K562 (cell line): Measurements from ENCODE around the gene CGNL1. TPM values are rescaled to one million over a fixed set of nuclear protein-coding genes. Genes with fewer than 3 reads are reported as not detected.

Source experiments
- ATAC-seq: fragments of 200-7000 bp; cut with Tn5 transposase; 3 replicates; pipeline ENCODE4 v1.9.1; 2020; ENCODE audit warnings: moderate library complexity
- BruUV-seq: library from RNA; stranded (reverse); fragments of 400-500 nt; replicated peaks from 2 replicates; lab custom pipeline; 2021; lab: Mats Ljungman, UMichigan
- CTCF ChIA-PET: fragments of 300-600 bp; formaldehyde crosslinking; extraction: SDS; loops from one replicate; lab custom pipeline; 2021; ENCODE audit warnings: low intra/inter-chr PET ratio; lab: Yijun Ruan, JAX
- POLR2A ChIA-PET: fragments of 300-600, 350-650 bp; sonication (Branson Sonifier 250); formaldehyde crosslinking; extraction: SDS; loops from one replicate; lab custom pipeline; 2021; ENCODE audit warnings: antibody characterized with exemption, inconsistent platforms; lab: Yijun Ruan, JAX
- DNase-seq, 4 experiments: peaks; one replicate each; pipeline versions ENCODE4 v3.0.0 to v3.0.0-alpha.2; 2011 to 2018; ENCODE audit warnings: low spot score in 3 of 4, mixed read lengths in 3 of 4; ENCODE audit errors: extremely low read depth in 1 of 4
- FAIRE-seq: peaks from 2 replicates; lab custom pipeline; 2011; peaks lifted over from hg19 to GRCh38; lab: Jason Lieb, UNC
- H2AFZ ChIP-seq: 2 replicates; pipeline ENCODE4 v1.6.0; 2011; ENCODE audit warnings: low read depth, low read length, control low read depth, inconsistent platforms
- H3K27ac ChIP-seq: fragments of 200-600 bp; 3 replicates; pipeline ENCODE4 v1.8.0; 2011; ENCODE audit warnings: low read depth, mild to moderate bottlenecking, control low read depth, inconsistent platforms, low read length, moderate library complexity, mixed read lengths; ENCODE audit errors: extremely low read depth
- H3K27me3 ChIP-seq, 2 experiments: fragments of 300-600 bp in 1 of 2; 2 replicates in 1 of 2; 3 replicates in 1 of 2; pipeline versions ENCODE4 v1.6.0 to v1.8.0; 2011; ENCODE audit warnings: inconsistent platforms in 2 of 2, low read length in 2 of 2, mild to moderate bottlenecking in 1 of 2, mixed read lengths in 1 of 2, moderate library complexity in 1 of 2; ENCODE audit not compliant: control insufficient read depth in 2 of 2, insufficient read depth in 2 of 2
- H3K36me3 ChIP-seq: fragments of 300-600 bp; 3 replicates; pipeline ENCODE4 v1.8.0; 2011; ENCODE audit warnings: mild to moderate bottlenecking, low read length, inconsistent platforms; ENCODE audit not compliant: control insufficient read depth, insufficient read depth
- H3K4me1 ChIP-seq, 2 experiments: fragments of 200-600 bp in 1 of 2; replicated peaks in 1 of 2; 2 replicates in 1 of 2; 3 replicates in 1 of 2; pipeline versions ENCODE4 v1.5.1 to v1.8.0; 2011; ENCODE audit warnings: inconsistent platforms in 2 of 2, low read length in 2 of 2, mild to moderate bottlenecking in 1 of 2, mixed read lengths in 1 of 2, moderate library complexity in 1 of 2; ENCODE audit not compliant: control insufficient read depth in 2 of 2, insufficient read depth in 2 of 2
- H3K4me2 ChIP-seq: 2 replicates; pipeline ENCODE4 v1.6.1; 2011; ENCODE audit warnings: low read length, control low read depth, inconsistent platforms, mixed read lengths; ENCODE audit not compliant: insufficient read depth
- H3K4me3 ChIP-seq: fragments of 200-600 bp; sonication (generic), shearing (Covaris generic); 2 replicates; pipeline ENCODE4 v1.5.1; 2016; ENCODE audit warnings: control low read depth, inconsistent platforms
- H3K79me2 ChIP-seq: fragments of 200-600 bp; 3 replicates; pipeline ENCODE4 v1.8.0; 2011; ENCODE audit warnings: low read length, inconsistent platforms; ENCODE audit not compliant: control insufficient read depth, insufficient read depth
- H3K9ac ChIP-seq, 2 experiments: 2 replicates each; pipeline versions ENCODE4 v1.6.0 to v1.6.1; 2011; ENCODE audit warnings: low read depth in 2 of 2, low read length in 2 of 2, control low read depth in 1 of 2, inconsistent platforms in 1 of 2, mild to moderate bottlenecking in 1 of 2, mixed read lengths in 1 of 2; ENCODE audit not compliant: insufficient read depth in 1 of 2
- H3K9me1 ChIP-seq: one replicate; pipeline ENCODE4 v1.6.0; 2011; ENCODE audit warnings: inconsistent platforms, mild to moderate bottlenecking, low read length, moderate library complexity; ENCODE audit not compliant: control insufficient read depth, insufficient read depth
- H3K9me3 ChIP-seq: replicated peaks from 2 replicates; pipeline ENCODE4 v1.5.1; 2011; ENCODE audit warnings: low read depth, low read length, inconsistent platforms; ENCODE audit not compliant: control insufficient read depth, insufficient read depth
- H4K20me1 ChIP-seq: replicated peaks from 2 replicates; pipeline ENCODE4 v1.6.1; 2011; ENCODE audit warnings: low read length, inconsistent platforms, mixed read lengths; ENCODE audit not compliant: control insufficient read depth, insufficient read depth
- CAMTA2 ChIP-seq: fragments of 250-450 bp; sonication (Bioruptor Pico); conservative IDR thresholded peaks from 2 replicates; pipeline ENCODE4 v1.5.1; 2022
- KDM5B ChIP-seq: fragments of 200-600 bp; sonication (generic); IDR thresholded peaks from 2 replicates; pipeline ENCODE4 v1.6.1; 2012; ENCODE audit warnings: low read depth, mild to moderate bottlenecking, moderate library complexity, low read length, control low read depth, inconsistent platforms; ENCODE audit not compliant: insufficient replicate concordance
- MEIS2 ChIP-seq: fragments of 450-650 bp; IDR thresholded peaks from 2 replicates; pipeline ENCODE4 v1.6.1; 2014; ENCODE audit warnings: mild to moderate bottlenecking; ENCODE audit not compliant: partially characterized antibody
- ZNF184 ChIP-seq: sonication (generic); formaldehyde crosslinking; IDR thresholded peaks from 2 replicates; pipeline ENCODE4 v1.5.0; 2020; ENCODE audit warnings: missing genetic modification reagents
- ZNF274 ChIP-seq: IDR thresholded peaks from 2 replicates; pipeline ENCODE4 v1.6.1; 2011; ENCODE audit warnings: low read depth, mild to moderate bottlenecking, low read length, moderate library complexity, borderline replicate concordance
- ZSCAN29 ChIP-seq: fragments of 450-650 bp; IDR thresholded peaks from 2 replicates; pipeline ENCODE4 v1.6.1; 2017
- whole genome bisulfite sequencing: fragments of 100-300 bp; shearing (Covaris generic); methylation state at CpG from one replicate; pipeline ENCODE4 v1.1.6; 2016; ENCODE audit warnings: low coverage, mixed read lengths; ENCODE audit not compliant: insufficient coverage; ENCODE audit errors: missing lambda C conversion rate; 5-methylcytosine and 5-hydroxymethylcytosine counted together
- in situ Hi-C: fragments of 300-500 bp; cut with MboI; formaldehyde crosslinking; loops from 4 replicates; pipeline ENCODE4 v1.15.0; 2018; ENCODE audit warnings: inconsistent platforms, mixed read lengths
- intact Hi-C: fragments of 100-400 bp; cut with micrococcal nuclease; formaldehyde crosslinking; loops from 2 replicates; pipeline ENCODE4 v1.14.2; 2022
- polyA plus RNA-seq, 8 experiments: library from polyadenylated mRNA; depleted of rRNA in 4 of 8; stranded (reverse) in 5 of 8; unstranded in 3 of 8; fragments of >200 nt; fragmentation: Nextera tagmentation in 2 of 8; fragmentation: Illumina TruSeq in 1 of 8; extraction: Ambion mirVana in 2 of 8; extraction: Trizol in 1 of 8; gene quantifications; 2 replicates each; pipeline versions ENCODE4 v1.2.1 to v1.2.3, GENCODE V29; 2011 to 2014; ENCODE audit warnings: inconsistent platforms in 1 of 8, missing spikeins in 1 of 8
- total RNA-seq, 7 experiments: library from RNA; depleted of rRNA in 6 of 7; stranded (reverse); fragments of >200 nt in 6 of 7; fragmentation: Illumina TruSeq in 2 of 7; extraction: Trizol in 2 of 7; gene quantifications; 2 replicates each; pipeline versions ENCODE4 v1.2.1 to v1.2.3, GENCODE V29; 2011 to 2021; ENCODE audit warnings: low replicate concordance in 1 of 7
- TF ChIP-seq, protein P1 (sequence below): sonication (generic); IDR thresholded peaks from 2 replicates; pipeline ENCODE4 v1.6.1; 2016
- TF ChIP-seq, protein P2 (sequence below): IDR thresholded peaks from 3 replicates; pipeline ENCODE4 v1.6.1; 2011; ENCODE audit warnings: borderline replicate concordance, mild to moderate bottlenecking, moderate library complexity; ENCODE audit not compliant: insufficient read length; ENCODE audit errors: extremely low read depth
- TF ChIP-seq, protein P3 (sequence below): sonication (generic); formaldehyde crosslinking; IDR thresholded peaks from 2 replicates; pipeline ENCODE4 v1.4.0; 2020; ENCODE audit warnings: mild to moderate bottlenecking, missing genetic modification reagents

The CGNL1 gene
- total and polyA plus RNA-seq, 9 of the 15 experiments (the other 6 are each of a cell fraction or from before 2014, with no cell fraction given): 0.01 to 0.07 TPM; not detected in 7

DNA sequence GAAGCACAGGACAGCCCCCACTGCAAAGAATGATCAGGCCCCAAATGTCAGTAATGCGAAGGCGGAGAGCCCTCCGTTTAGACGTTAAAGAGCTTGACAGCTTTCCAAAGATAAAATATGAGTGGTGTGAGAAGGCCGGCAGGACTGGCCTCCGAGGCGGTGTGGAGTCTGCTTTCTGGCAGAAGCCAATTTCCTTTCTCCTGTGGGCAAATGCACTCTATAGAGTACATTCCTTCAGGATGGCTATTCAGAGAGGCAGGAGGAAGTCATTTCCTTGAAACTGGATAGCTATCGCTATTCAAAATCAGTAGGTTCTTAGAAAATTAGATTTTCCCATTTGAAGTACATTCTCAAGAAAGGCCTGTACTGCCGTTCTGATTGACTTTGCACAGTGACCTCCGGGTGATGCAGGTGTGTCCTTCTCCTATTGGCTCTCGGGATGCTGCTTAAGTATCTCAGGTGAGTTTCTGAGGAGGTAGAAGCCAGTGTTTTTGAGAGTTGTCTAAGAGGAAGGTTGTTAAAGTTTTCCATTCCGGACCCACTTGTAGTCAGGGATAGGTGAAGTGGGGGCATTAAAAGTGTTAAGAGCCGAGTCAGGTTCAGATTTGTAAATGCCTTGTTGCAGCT is 142.6 kb downstream of the CGNL1 start:
- Histone ChIP-seq H3K9me3 (no peaks in the 10 kb centered on the region; the same call in 1 of the 2 replicates), H3K27ac (no peak overlapping the region), H3K4me2 (no peak overlapping the region), H3K9me1 (no peaks in the 10 kb centered on the region), H3K27me3 (peaks cover 42 to 56% of the 10 kb centered on the region in 2 experiments), H4K20me1 (no peaks in the 10 kb centered on the region), H3K4me3 (no peak overlapping the region), H3K79me2 (no peaks in the 10 kb centered on the region), H3K9ac (no peak overlapping the region), H3K36me3 (no peaks in the 10 kb centered on the region), H3K4me1 (no peaks in the 10 kb centered on the region), H2AFZ (no peak overlapping the region)
- FAIRE-seq: no peak
- no peak for ATAC-seq
- ChIA-PET POLR2A (interaction anchor here (0.6 kb wide), 1 partner anchor 632 kb away, joined by 3 read pairs; no protein-coding TSS in a partner anchor), CTCF (interaction anchor here (0.9 kb wide), 1 partner anchor 8 kb away, joined by 3 read pairs; no protein-coding TSS in a partner anchor)
- BruUV-seq: no TSS peak
- in situ Hi-C loops (no loop called here), intact Hi-C loops (no loop called here)
- DNase-seq: no peak
- no peak for TF ChIP-seq CAMTA2 (CRISPR knock-in tag)
- peak; percentile 23 for TF ChIP-seq MEIS2
- TF ChIP-seq, protein P1, sequence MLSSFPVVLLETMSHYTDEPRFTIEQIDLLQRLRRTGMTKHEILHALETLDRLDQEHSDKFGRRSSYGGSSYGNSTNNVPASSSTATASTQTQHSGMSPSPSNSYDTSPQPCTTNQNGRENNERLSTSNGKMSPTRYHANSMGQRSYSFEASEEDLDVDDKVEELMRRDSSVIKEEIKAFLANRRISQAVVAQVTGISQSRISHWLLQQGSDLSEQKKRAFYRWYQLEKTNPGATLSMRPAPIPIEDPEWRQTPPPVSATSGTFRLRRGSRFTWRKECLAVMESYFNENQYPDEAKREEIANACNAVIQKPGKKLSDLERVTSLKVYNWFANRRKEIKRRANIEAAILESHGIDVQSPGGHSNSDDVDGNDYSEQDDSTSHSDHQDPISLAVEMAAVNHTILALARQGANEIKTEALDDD: no peak
- WGBS: under 1% methylated on average over 12 of the region's 13 CpGs

DNA sequence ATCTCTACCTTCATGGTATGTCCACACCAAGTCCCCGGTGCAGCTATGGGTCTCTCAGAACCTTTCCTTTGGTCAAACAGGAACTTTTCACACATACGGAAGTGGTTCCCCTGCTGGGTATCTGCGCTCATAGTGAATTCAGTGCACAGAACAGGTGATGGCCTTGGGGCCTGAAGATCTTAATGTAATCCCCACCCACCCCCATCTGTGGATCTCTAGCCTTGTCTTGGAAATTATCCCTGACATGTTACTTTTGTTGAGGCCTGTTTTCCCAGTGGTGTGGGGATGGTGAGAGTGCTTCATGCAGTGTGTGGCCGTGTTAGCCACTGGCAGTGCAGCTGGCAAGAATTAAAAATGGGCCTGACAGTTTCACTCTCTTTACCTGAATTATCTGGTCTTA is 143.5 kb downstream of the CGNL1 start:
- 3% methylated on average over 4 of the region's 4 CpGs for WGBS
- Histone ChIP-seq H3K4me2 (no peak overlapping the region), H4K20me1 (no peaks in the 10 kb centered on the region), H3K9me1 (no peaks in the 10 kb centered on the region), H3K9me3 (no peaks in the 10 kb centered on the region; the same call in 1 of the 2 replicates), H3K9ac (no peak overlapping the region), H3K4me1 (no peaks in the 10 kb centered on the region), H3K36me3 (no peaks in the 10 kb centered on the region), H3K4me3 (no peak overlapping the region), H2AFZ (no peak overlapping the region), H3K27me3 (peaks cover 48 to 65% of the 10 kb centered on the region in 2 experiments), H3K79me2 (no peaks in the 10 kb centered on the region), H3K27ac (no peak overlapping the region)
- intact Hi-C loops (loop anchor here (10.0 kb wide), 1 partner anchor 695 kb away; no protein-coding TSS in a partner anchor), in situ Hi-C loops (no loop called here)
- ChIA-PET POLR2A (no interaction called here), CTCF (no interaction called here)
- no TSS peak for BruUV-seq
- FAIRE-seq (no peak), ATAC-seq (no peak), DNase-seq (no peak)
- no peak for TF ChIP-seq KDM5B
- TF ChIP-seq ZSCAN29: no peak
- TF ChIP-seq, protein P2, sequence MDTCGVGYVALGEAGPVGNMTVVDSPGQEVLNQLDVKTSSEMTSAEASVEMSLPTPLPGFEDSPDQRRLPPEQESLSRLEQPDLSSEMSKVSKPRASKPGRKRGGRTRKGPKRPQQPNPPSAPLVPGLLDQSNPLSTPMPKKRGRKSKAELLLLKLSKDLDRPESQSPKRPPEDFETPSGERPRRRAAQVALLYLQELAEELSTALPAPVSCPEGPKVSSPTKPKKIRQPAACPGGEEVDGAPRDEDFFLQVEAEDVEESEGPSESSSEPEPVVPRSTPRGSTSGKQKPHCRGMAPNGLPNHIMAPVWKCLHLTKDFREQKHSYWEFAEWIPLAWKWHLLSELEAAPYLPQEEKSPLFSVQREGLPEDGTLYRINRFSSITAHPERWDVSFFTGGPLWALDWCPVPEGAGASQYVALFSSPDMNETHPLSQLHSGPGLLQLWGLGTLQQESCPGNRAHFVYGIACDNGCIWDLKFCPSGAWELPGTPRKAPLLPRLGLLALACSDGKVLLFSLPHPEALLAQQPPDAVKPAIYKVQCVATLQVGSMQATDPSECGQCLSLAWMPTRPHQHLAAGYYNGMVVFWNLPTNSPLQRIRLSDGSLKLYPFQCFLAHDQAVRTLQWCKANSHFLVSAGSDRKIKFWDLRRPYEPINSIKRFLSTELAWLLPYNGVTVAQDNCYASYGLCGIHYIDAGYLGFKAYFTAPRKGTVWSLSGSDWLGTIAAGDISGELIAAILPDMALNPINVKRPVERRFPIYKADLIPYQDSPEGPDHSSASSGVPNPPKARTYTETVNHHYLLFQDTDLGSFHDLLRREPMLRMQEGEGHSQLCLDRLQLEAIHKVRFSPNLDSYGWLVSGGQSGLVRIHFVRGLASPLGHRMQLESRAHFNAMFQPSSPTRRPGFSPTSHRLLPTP: no peak
- TF ChIP-seq, protein P3, sequence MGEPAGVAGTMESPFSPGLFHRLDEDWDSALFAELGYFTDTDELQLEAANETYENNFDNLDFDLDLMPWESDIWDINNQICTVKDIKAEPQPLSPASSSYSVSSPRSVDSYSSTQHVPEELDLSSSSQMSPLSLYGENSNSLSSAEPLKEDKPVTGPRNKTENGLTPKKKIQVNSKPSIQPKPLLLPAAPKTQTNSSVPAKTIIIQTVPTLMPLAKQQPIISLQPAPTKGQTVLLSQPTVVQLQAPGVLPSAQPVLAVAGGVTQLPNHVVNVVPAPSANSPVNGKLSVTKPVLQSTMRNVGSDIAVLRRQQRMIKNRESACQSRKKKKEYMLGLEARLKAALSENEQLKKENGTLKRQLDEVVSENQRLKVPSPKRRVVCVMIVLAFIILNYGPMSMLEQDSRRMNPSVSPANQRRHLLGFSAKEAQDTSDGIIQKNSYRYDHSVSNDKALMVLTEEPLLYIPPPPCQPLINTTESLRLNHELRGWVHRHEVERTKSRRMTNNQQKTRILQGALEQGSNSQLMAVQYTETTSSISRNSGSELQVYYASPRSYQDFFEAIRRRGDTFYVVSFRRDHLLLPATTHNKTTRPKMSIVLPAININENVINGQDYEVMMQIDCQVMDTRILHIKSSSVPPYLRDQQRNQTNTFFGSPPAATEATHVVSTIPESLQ (CRISPR knock-in tag): no peak
- TF ChIP-seq ZNF274: no peak
- TF ChIP-seq ZNF184 (CRISPR knock-in tag): no peak
